ENCODE measurements around the gene ARHGAP33.

DNA sequence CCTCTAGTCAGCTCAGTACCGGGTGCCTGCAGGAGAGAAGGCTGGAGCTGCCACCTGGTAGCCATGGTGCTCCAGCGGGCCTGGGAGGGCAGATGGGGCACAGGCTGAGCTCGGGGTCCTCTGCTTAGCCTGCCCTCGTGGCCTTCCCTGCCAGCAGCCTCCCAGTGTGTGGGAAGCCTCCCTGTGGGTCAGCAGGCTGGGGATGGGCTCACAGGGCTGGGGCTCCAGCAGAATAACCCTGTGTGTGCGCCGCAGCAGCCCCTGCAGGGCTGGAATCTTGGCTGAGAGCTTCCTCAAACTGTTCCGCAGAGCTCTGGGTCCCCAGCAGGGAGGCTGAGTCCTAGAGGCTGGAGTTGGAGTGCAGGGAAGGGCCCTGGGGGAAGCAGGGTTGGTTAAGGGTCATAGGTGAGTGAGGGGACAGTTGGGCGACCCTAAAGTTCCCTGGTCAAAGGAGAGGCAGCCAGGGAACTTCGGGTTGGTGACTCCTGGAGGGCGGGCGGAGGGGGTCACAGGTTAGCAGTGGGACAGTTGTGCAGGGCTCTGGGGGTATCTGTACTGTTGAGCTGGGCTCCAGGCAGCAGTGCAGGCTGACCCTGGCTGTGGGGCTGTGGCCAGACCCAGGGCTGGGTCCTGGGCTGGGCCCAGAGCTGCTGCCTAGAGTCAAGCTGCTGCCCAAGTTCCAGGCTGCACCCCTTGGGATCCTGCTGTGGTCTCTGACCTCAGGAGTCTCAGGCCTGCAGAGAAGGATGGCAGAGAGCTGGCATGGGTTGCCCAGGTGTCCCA, 14.0 kb downstream of the ARHGAP33 start:
- TF ChIP-seq, protein P1, sequence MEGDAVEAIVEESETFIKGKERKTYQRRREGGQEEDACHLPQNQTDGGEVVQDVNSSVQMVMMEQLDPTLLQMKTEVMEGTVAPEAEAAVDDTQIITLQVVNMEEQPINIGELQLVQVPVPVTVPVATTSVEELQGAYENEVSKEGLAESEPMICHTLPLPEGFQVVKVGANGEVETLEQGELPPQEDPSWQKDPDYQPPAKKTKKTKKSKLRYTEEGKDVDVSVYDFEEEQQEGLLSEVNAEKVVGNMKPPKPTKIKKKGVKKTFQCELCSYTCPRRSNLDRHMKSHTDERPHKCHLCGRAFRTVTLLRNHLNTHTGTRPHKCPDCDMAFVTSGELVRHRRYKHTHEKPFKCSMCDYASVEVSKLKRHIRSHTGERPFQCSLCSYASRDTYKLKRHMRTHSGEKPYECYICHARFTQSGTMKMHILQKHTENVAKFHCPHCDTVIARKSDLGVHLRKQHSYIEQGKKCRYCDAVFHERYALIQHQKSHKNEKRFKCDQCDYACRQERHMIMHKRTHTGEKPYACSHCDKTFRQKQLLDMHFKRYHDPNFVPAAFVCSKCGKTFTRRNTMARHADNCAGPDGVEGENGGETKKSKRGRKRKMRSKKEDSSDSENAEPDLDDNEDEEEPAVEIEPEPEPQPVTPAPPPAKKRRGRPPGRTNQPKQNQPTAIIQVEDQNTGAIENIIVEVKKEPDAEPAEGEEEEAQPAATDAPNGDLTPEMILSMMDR (optimal IDR thresholded peaks at IDR 0.05 in 1 of 3, IDR thresholded peaks at IDR 0.05 in 1 of 3, conservative IDR thresholded peaks at IDR 0.05 in 1 of 3; ENCODE audit: extremely low read depth in 1 of 3, insufficient read depth in 2 of 3, low read length in 3 of 3): no peak
- TF ChIP-seq EZH2 (IDR thresholded peaks at IDR 0.05; ENCODE audit: low read length): no peak
